Ishikawa (cell line): ENCODE data around the gene CLSTN1.

Source experiments
- CEBPB ChIP-seq: IDR thresholded peaks from 2 replicates; pipeline ENCODE4 v1.6.1; 2012
- CREB1 ChIP-seq: IDR thresholded peaks from 2 replicates; pipeline ENCODE4 v1.6.1; 2012; ENCODE audit warnings: low read depth
- EGR1 ChIP-seq: IDR thresholded peaks from 2 replicates; pipeline ENCODE4 v1.6.1; 2012
- EP300 ChIP-seq: IDR thresholded peaks from 2 replicates; pipeline ENCODE4 v1.6.1; 2012; ENCODE audit warnings: borderline replicate concordance
- FOXM1 ChIP-seq: IDR thresholded peaks from 2 replicates; pipeline ENCODE4 v1.6.1; 2012; ENCODE audit warnings: low read depth, borderline replicate concordance
- MAX ChIP-seq: IDR thresholded peaks from 2 replicates; pipeline ENCODE4 v1.6.1; 2012
- NFIC ChIP-seq: IDR thresholded peaks from 2 replicates; pipeline ENCODE4 v1.6.1; 2012
- RAD21 ChIP-seq: IDR thresholded peaks from 2 replicates; pipeline ENCODE4 v1.6.1; 2012; ENCODE audit warnings: low read depth
- REST ChIP-seq: IDR thresholded peaks from 2 replicates; pipeline ENCODE4 v1.6.1; 2012; ENCODE audit warnings: low read depth, mild to moderate bottlenecking
- TAF1 ChIP-seq: IDR thresholded peaks from 2 replicates; pipeline ENCODE4 v1.6.1; 2012; ENCODE audit warnings: low read depth, mild to moderate bottlenecking
- TCF12 ChIP-seq: IDR thresholded peaks from 2 replicates; pipeline ENCODE4 v1.6.1; 2012; ENCODE audit warnings: low read depth
- TEAD4 ChIP-seq: IDR thresholded peaks from 2 replicates; pipeline ENCODE4 v1.6.1; 2012
- USF1 ChIP-seq: IDR thresholded peaks from 2 replicates; pipeline ENCODE4 v1.6.1; 2012
- YY1 ChIP-seq: IDR thresholded peaks from 2 replicates; pipeline ENCODE4 v1.6.1; 2012; ENCODE audit warnings: low read depth
- ZBTB7A ChIP-seq: IDR thresholded peaks from 2 replicates; pipeline ENCODE4 v1.6.1; 2012; ENCODE audit warnings: low read depth

Gene CLSTN1

GRCh38 chr1:9823943-9824701 is at the start of gene CLSTN1:
Gene CLSTN1, minus strand, starts transcription at chr1:9823965. Its CDS starts 232 bp downstream, at chr1:9823733.
- TF ChIP-seq USF1 (no peak), TEAD4 (no peak; the same call in 1 of the 2 replicates), EGR1 (no peak), TAF1 (peak; percentile 64; the same call in 1 of the 2 replicates), YY1 (peak; percentile 95), CEBPB (no peak), EP300 (no peak), CREB1 (no peak), ZBTB7A (peak; percentile 91), MAX (peak; percentile 34; the same call in 1 of the 2 replicates), TCF12 (no peak)

- TF ChIP-seq YY1 (no peak), CREB1 (no peak), EGR1 (no peak), TCF12 (no peak), REST (no peak), FOXM1 (no peak), TAF1 (no peak), USF1 (no peak), RAD21 (no peak), NFIC (no peak), MAX (no peak), TEAD4 (no peak), CEBPB (no peak), ZBTB7A (no peak), EP300 (no peak)
Observed at GRCh38 chr1:9873385-9873784, 49.6 kb upstream of the CLSTN1 start.

- TF ChIP-seq CEBPB (no peak), CREB1 (no peak), USF1 (no peak), RAD21 (no peak), MAX (no peak), FOXM1 (no peak), NFIC (no peak), EP300 (no peak), ZBTB7A (no peak), REST (no peak), TCF12 (no peak)
Observed at GRCh38 chr1:9872430-9873165, 48.8 kb upstream of the CLSTN1 start.

GRCh38 chr1:9871707-9872425 is 48.1 kb upstream of the CLSTN1 start:
- TF ChIP-seq EGR1 (no peak), FOXM1 (no peak), RAD21 (no peak), MAX (no peak), YY1 (no peak), USF1 (no peak), NFIC (no peak), TAF1 (no peak), TEAD4 (no peak), EP300 (no peak), ZBTB7A (no peak), TCF12 (no peak), CEBPB (no peak), REST (no peak)
